Brain pericyte (primary cell): ENCODE measurements around the gene RBM26.

Experiments used
- DNase-seq: peaks from one replicate; pipeline ENCODE4 v3.0.0-alpha.2; 2012; ENCODE audit warnings: low read depth, low spot score

RBM26 gene

DNA sequence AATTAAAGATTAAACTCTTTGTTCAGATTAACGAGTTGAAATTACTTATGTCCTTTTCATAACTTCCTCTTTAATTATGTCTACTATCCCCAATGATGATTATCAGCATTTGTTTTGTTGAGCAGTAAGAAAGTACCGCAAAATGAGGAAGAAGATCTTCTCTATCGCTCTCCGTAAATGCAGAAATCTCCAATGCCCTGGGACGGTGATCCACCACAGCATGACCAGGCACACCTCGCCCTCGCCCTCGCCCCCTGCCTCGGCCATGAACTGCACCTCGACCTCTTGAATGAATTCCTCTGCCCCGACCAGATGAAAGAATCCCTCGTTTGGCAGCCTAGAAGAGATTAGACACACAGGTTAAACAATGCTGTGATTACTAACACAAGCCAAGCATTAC, 69.1 kb downstream of the RBM26 start:
- DNase-seq = no peak

- DNase-seq = no peak
Observed at GRCh38 chr13:79328510-79328909, 77.5 kb downstream of the RBM26 start.

DNA sequence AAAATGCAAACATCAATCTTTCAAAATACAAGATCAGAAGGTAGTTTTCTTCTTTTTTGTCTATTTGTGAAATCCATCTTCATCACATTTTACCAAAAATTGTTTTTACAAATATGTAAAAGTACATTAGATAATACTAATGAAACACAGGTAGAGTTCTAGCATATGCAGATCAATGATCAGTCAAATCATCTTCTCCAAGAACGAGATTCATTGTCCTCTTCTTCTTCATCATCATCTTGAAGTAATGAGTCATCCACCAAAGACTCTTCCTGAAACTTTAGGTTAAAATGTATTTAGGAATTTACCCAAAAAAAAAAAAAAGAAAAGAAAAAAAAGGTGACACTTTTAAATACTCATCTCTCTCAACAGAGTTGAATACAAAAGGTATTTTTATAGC, 85.6 kb downstream of the RBM26 start:
- no peak for DNase-seq

DNA sequence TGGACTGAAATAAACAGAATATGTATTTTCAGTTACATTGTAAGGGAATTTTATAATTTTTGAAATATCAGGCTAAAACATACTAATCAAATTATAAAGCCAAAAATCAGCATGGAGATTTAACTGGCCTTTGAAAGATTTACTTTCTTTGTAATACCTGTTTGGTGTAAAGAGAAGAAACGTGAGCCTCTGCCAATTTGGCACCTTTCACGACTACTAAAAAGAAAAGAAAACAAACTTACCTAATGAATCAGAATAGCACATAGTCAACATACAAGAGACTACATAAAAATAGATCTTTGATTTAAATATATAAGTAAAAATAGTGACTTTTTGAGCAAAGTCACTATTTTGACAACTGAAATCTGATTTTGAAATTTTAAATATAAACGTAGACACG, 87.4 kb downstream of the RBM26 start:
- DNase-seq = no peak

GRCh38 chr13:79317856-79318255, 88.2 kb downstream of the RBM26 start:
- no peak for DNase-seq

DNA sequence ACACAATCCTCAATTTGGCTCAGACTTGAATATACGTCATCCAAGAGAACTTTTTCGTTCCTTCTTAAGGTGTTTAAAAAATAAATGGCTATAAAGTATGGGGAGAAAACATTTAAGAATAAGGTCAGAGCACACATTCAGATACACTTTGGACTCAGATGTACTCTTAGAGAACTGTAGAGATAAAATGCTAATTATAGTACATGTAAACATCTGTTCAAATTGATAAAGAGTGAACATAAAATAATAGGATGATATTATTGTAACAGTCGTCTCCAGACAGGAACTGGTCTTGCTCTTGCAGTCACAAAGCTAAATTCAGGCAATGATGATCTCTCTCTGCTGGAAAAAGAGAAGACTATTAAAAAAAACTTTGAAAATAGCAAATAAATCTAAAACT, 91.4 kb downstream of the RBM26 start:
- DNase-seq = no peak

GRCh38 chr13:79312340-79312855, 93.7 kb downstream of the RBM26 start:
- DNase-seq = no peak

DNA sequence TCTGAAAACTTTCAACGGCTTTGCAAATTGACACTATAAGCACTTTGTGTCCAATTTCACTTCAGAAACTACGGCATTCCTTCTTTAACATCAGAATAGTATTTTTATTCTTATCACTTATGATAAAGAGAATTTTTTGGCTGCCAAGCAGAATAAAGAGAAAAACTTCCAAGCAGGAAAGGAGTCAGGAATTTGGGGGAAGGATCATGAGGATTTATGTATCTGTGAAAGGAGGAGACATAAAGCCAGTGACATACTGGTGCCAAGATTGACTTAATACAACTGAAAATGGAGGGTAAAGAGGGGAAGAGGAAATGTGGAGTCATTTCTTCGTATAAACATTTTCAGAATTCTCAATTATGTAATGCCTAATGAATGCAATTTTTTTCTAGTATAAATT, 94.7 kb downstream of the RBM26 start:
- DNase-seq = no peak

DNA sequence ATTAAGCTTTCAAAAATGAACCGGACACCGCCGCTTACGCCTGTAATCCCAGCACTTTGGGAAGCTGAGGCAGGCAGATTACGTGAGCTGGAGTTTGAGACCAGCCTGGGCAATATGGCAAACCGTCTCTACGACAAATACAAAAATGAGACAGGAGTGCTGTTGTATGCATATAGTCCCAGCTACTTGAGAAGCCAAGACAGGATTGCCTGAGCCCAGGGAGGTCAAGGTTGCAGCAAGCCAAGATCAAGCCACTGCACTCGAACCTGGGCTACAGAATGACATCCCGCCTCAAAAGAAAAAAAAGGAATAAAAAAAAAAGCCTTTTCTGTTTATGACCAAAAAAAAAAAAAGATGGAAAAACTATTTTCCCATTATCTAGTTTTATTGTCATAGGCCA, 96.4 kb downstream of the RBM26 start:
- DNase-seq = no peak

GRCh38 chr13:79307866-79308298, 98.2 kb downstream of the RBM26 start:
- no peak for DNase-seq

- DNase-seq = no peak
Observed at GRCh38 chr13:79307433-79307861, 98.6 kb downstream of the RBM26 start.

GRCh38 chr13:79306650-79307049, 99.4 kb downstream of the RBM26 start:
- DNase-seq = no peak

DNA sequence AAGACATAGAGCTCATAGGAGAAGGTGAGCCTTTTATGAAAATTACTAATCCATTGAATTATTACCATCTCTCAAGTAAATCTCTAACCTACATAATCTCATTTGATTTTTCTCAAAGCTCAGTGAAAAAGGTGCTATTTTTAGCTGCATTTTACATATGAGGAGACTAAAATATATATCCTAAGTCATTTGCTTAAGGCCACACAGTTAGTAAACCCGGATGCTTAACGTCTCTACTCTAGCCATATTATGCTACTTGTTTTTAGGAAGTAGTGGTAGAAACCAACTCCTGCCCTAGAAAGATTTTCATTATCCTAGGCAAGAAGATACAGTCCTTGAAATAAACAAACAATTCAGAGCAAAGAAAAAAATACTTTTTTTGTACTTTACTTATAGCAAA, 108.9 kb downstream of the RBM26 start:
- no peak for DNase-seq

- DNase-seq = no peak
Observed at GRCh38 chr13:79295906-79296706, 109.9 kb downstream of the RBM26 start.

DNA sequence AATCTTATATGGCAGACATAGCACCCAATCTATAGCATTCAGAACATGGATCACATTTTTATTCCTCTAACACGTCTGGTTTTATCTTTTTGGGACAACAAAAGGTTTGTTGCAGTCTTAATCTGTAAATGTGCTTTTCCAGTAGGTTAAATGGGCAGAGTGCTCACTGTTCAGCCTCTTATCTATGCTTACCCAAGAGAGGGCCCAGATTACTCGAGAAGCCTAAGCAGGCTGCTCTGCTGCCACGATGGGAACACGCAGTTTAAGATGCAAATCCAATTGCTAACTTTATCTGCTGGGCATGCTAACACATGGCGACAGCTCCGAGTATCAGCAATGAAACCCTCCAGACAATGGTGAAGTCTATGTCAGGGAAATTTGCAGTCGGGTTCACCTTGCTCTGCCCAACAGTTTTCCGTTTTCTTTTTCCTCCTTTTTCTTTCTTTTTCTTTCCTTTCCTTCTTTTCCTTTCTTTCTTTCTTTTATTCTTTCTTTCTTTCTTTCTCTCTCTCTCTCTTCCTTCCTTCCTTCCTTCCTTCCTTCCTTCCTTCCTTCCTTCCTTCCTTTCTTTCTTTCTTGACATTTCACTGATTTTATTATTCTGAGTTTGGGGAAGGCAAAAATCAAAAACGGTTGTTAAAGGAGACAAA, 115.3 kb downstream of the RBM26 start:
- no peak for DNase-seq

DNA sequence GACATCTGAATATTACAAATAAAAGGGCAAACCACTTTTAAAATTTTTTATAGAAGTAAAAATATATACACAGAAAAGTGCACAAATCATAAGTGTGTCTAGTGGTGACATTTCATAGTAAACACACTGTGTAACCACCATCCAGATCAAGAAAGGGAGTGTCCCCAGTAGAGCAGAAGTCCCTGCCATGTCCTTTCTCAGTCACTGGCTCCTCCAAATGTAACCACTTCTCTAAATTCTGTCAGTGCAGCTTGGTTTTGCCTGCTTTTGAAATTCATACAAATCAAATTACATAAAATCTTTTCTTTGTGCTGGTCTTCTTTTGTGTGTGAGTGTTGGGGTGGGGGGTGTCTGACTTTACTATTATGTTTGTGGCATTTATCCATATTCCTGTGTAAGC, 116.5 kb downstream of the RBM26 start:
- no peak for DNase-seq

DNA sequence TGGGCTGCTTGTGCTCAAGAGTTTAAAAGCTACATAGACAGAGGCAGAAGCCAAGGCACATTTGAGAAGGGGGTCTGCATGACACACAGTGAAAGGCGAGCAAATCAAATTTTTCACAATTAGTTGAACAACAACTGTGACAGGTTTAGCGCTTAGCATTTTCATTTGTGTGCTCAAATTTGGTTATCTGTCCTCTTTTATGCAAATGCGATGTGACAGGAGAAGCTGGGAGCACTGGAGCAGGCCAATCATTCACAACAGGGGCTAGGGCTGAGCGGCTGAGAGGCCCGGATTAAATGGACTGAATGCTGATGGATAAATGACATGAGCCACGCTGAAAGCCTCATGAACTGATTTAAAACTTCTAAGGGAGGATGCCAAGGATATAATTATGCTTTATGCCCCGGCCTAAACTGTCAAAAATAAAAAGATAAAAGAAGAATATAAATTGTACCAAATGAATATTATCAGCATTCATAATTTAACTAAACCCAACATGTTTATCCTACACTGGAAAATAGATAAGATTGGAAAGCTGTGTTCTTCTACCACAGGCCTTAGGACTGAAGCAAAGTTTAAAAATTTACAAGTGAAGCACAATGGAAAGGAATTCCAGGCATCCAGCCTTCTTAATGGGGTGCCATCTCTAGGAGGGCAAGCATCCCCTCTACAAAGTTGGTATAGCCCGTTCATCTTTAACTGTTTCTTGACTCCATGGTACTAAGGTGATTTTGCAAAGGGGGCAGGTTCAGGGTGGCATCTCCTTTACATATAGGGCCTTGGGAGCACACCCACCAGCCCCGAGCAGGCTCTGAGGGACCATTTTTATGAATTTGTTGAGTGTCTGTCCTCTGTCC, 117.9 kb downstream of the RBM26 start:
- DNase-seq = no peak

DNA sequence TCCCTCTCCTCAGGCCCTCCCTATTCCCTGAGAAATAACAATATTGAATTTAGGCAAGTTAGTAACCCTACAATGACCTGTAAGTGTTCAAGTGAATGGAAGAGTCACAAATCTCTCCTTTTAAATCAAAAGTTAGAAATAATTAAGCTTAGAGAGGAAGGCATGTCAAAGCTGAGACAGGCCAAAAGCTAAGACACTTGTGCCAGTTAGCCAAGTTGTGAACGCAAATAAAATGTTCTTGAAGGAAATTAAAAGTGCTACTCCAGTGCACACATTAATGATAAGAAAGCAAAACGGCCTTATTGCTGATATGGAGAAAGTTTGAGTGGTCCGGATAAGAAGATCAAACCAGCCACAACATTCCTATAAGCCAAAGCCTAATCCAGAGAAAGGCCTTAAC, 120.9 kb downstream of the RBM26 start:
- no peak for DNase-seq

GRCh38 chr13:79283742-79284141, 122.3 kb downstream of the RBM26 start:
- DNase-seq = no peak

- DNase-seq = no peak
Observed at GRCh38 chr13:79282976-79283375, 123.1 kb downstream of the RBM26 start.

GRCh38 chr13:79282508-79282907, 123.5 kb downstream of the RBM26 start:
- no peak for DNase-seq

- DNase-seq = no peak
Observed at GRCh38 chr13:79281339-79281747, 124.7 kb downstream of the RBM26 start.
